SK-N-SH (cell line): Measurements from ENCODE around the gene HMBS. TPM values are rescaled to one million over a fixed set of nuclear protein-coding genes. Genes with fewer than 3 reads are reported as not detected.

Source experiments
- CTCF ChIA-PET: fragments of 300-600, 350-600 bp; formaldehyde crosslinking; extraction: SDS; loops from one replicate; lab custom pipeline; 2021; lab: Yijun Ruan, JAX
- POLR2A ChIA-PET: fragments of 350-600 bp; sonication (Branson Sonifier 250); formaldehyde crosslinking; extraction: SDS; loops from one replicate; lab custom pipeline; 2020; ENCODE audit warnings: antibody characterized with exemption, inconsistent platforms; lab: Yijun Ruan, JAX
- DNase-seq: peaks from one replicate; pipeline ENCODE4 v3.0.0; 2012
- H2AFZ ChIP-seq: fragments of 200-600 bp; sonication (generic); 2 replicates; pipeline ENCODE4 v1.8.1; 2016; ENCODE audit warnings: antibody characterized with exemption, mild to moderate bottlenecking, low read depth
- H3F3A ChIP-seq: fragments of 200-600 bp; sonication (generic); replicated peaks from 2 replicates; pipeline ENCODE3; 2016; ENCODE audit warnings: antibody characterized with exemption, mild to moderate bottlenecking; ENCODE audit not compliant: insufficient read depth
- H3K27ac ChIP-seq, 2 experiments: fragments of 200-500 bp in 1 of 2; fragments of 200-600 bp in 1 of 2; sonication (Bioruptor generic) in 1 of 2; sonication (generic), shearing (Covaris generic) in 1 of 2; 2 replicates each; pipeline versions ENCODE4 v1.5.1 to v1.6.1; 2014 to 2016; ENCODE audit warnings: low read depth in 2 of 2, inconsistent platforms in 1 of 2, low read length in 1 of 2, mild to moderate bottlenecking in 1 of 2, mixed read lengths in 1 of 2
- H3K27me3 ChIP-seq: fragments of 200-600 bp; sonication (generic), shearing (Covaris generic); 2 replicates; pipeline ENCODE4 v1.6.1; 2016; ENCODE audit warnings: mixed run types; ENCODE audit not compliant: insufficient read depth
- H3K36me3 ChIP-seq, 2 experiments: fragments of 200-500 bp in 1 of 2; fragments of 200-600 bp in 1 of 2; sonication (Bioruptor generic) in 1 of 2; sonication (generic) in 1 of 2; replicated peaks in 1 of 2; 2 replicates each; pipeline versions ENCODE3 to v1.5.1; 2014 to 2016; ENCODE audit warnings: low read length in 1 of 2, mild to moderate bottlenecking in 1 of 2; ENCODE audit not compliant: insufficient read depth in 2 of 2, control insufficient read depth in 1 of 2
- H3K4me1 ChIP-seq, 2 experiments: fragments of 200-500 bp in 1 of 2; fragments of 200-600 bp in 1 of 2; sonication (Bioruptor generic) in 1 of 2; sonication (generic), shearing (Covaris generic) in 1 of 2; 2 replicates each; pipeline versions ENCODE4 v1.5.1 to v1.6.1; 2014 to 2016; ENCODE audit warnings: low read depth in 1 of 2, low read length in 1 of 2, mixed run types in 1 of 2; ENCODE audit not compliant: insufficient read depth in 2 of 2, control insufficient read depth in 1 of 2
- H3K4me2 ChIP-seq: fragments of 200-600 bp; sonication (generic), shearing (Covaris generic); 2 replicates; pipeline ENCODE4 v1.6.1; 2017; ENCODE audit warnings: mixed run types
- H3K4me3 ChIP-seq, 2 experiments: fragments of 200-500 bp in 1 of 2; fragments of 200-600 bp in 1 of 2; sonication (Bioruptor generic) in 1 of 2; sonication (generic), shearing (Covaris generic) in 1 of 2; 2 replicates each; pipeline versions ENCODE4 v1.5.1 to v1.8.1; 2014 to 2016; ENCODE audit warnings: low read depth in 2 of 2, inconsistent platforms in 1 of 2, low read length in 1 of 2, mild to moderate bottlenecking in 1 of 2, mixed read lengths in 1 of 2, moderate library complexity in 1 of 2
- H3K79me2 ChIP-seq: fragments of 200-600 bp; sonication (generic); 2 replicates; pipeline ENCODE4 v1.8.1; 2017; ENCODE audit warnings: mild to moderate bottlenecking; ENCODE audit not compliant: insufficient read depth
- H3K9ac ChIP-seq: fragments of 200-600 bp; sonication (generic); 2 replicates; pipeline ENCODE4 v1.6.1; 2017; ENCODE audit warnings: mixed run types
- H3K9me2 ChIP-seq: fragments of 200-600 bp; sonication (generic); 2 replicates; pipeline ENCODE4 v1.6.1; 2017; ENCODE audit warnings: mixed run types
- H3K9me3 ChIP-seq: fragments of 200-600 bp; sonication (generic); 2 replicates; pipeline ENCODE4 v1.6.1; 2017; ENCODE audit warnings: mixed run types, mild to moderate bottlenecking, moderate library complexity
- H4K20me1 ChIP-seq: fragments of 200-600 bp; sonication (generic); 2 replicates; pipeline ENCODE4 v1.6.1; 2017; ENCODE audit warnings: mild to moderate bottlenecking, mixed run types; ENCODE audit not compliant: insufficient read depth
- CHD2 ChIP-seq: fragments of 150-350 bp; IDR thresholded peaks from 2 replicates; pipeline ENCODE4 v1.6.1; 2018; ENCODE audit warnings: low read length; ENCODE audit not compliant: partially characterized antibody
- ELF1 ChIP-seq: IDR thresholded peaks from 2 replicates; pipeline ENCODE4 v1.4.0; 2012
- EP300 ChIP-seq, 2 experiments: IDR thresholded peaks; 2 replicates each; pipeline versions ENCODE4 v1.4.0 to v1.6.1; 2012; ENCODE audit warnings: borderline replicate concordance in 1 of 2, low read depth in 1 of 2, low read length in 1 of 2
- FOSL2 ChIP-seq: IDR thresholded peaks from 2 replicates; pipeline ENCODE4 v1.4.0; 2012; ENCODE audit warnings: low read depth, mild to moderate bottlenecking, moderate library complexity, borderline replicate concordance
- FOXJ3 ChIP-seq: sonication (generic); formaldehyde crosslinking; IDR thresholded peaks from 2 replicates; pipeline ENCODE4 v1.5.1; 2020; ENCODE audit warnings: mild to moderate bottlenecking, missing genetic modification reagents
- FOXM1 ChIP-seq: IDR thresholded peaks from 2 replicates; pipeline ENCODE4 v1.4.0; 2012; ENCODE audit warnings: low read depth, mild to moderate bottlenecking
- GABPA ChIP-seq: IDR thresholded peaks from 2 replicates; pipeline ENCODE4 v1.4.0; 2012; ENCODE audit warnings: low read depth, mild to moderate bottlenecking
- GATA2 ChIP-seq: sonication (generic); formaldehyde crosslinking; IDR thresholded peaks from 2 replicates; pipeline ENCODE4 v1.5.0; 2020; ENCODE audit warnings: mild to moderate bottlenecking, missing genetic modification reagents
- JUND ChIP-seq: IDR thresholded peaks from 2 replicates; pipeline ENCODE4 v1.4.0; 2012
- MEF2A ChIP-seq: IDR thresholded peaks from 2 replicates; pipeline ENCODE4 v1.4.0; 2012; ENCODE audit warnings: low read depth, borderline replicate concordance
- MXI1 ChIP-seq: IDR thresholded peaks from 2 replicates; pipeline ENCODE4 v1.6.1; 2012; ENCODE audit warnings: mild to moderate bottlenecking, low read depth, low read length, improper control_type of control experiment
- NFIC ChIP-seq: IDR thresholded peaks from 2 replicates; pipeline ENCODE4 v1.4.0; 2012; ENCODE audit warnings: borderline replicate concordance
- PBX3 ChIP-seq: IDR thresholded peaks from 2 replicates; pipeline ENCODE4; 2012
- POLR2AphosphoS5 ChIP-seq: IDR thresholded peaks from 2 replicates; pipeline ENCODE4 v1.6.1; 2012; ENCODE audit warnings: low read depth, low read length
- RAD21 ChIP-seq: IDR thresholded peaks from 2 replicates; pipeline ENCODE4 v1.6.1; 2012; ENCODE audit warnings: mild to moderate bottlenecking, low read length
- RCOR1 ChIP-seq: fragments of 150-350 bp; IDR thresholded peaks from 2 replicates; pipeline ENCODE4 v1.6.1; 2017; ENCODE audit warnings: antibody characterized with exemption, low read length
- RFX5 ChIP-seq: IDR thresholded peaks from 2 replicates; pipeline ENCODE4 v1.6.1; 2012; ENCODE audit warnings: mild to moderate bottlenecking, improper control_type of control experiment, low read length
- RXRA ChIP-seq: IDR thresholded peaks from 2 replicates; pipeline ENCODE4 v1.4.0; 2012; ENCODE audit warnings: low read depth, mild to moderate bottlenecking, borderline replicate concordance
- SIN3A ChIP-seq: IDR thresholded peaks from 2 replicates; pipeline ENCODE4 v1.6.1; 2012; ENCODE audit warnings: low read depth, mild to moderate bottlenecking, low read length, moderate library complexity, borderline replicate concordance
- SMC3 ChIP-seq: IDR thresholded peaks from 2 replicates; pipeline ENCODE4 v1.6.1; 2012; ENCODE audit warnings: low read depth, low read length, improper control_type of control experiment
- TAF1 ChIP-seq: IDR thresholded peaks from 2 replicates; pipeline ENCODE4 v1.6.1; 2012; ENCODE audit warnings: low read depth, mild to moderate bottlenecking, low read length, moderate library complexity, borderline replicate concordance
- TCF12 ChIP-seq: IDR thresholded peaks from 2 replicates; pipeline ENCODE4 v1.4.0; 2012
- TEAD4 ChIP-seq: IDR thresholded peaks from 2 replicates; pipeline ENCODE4 v1.4.0; 2012; ENCODE audit warnings: mild to moderate bottlenecking, borderline replicate concordance; ENCODE audit not compliant: insufficient read depth
- USF2 ChIP-seq: fragments of 150-350 bp; IDR thresholded peaks from 2 replicates; pipeline ENCODE4 v1.6.1; 2017; ENCODE audit warnings: antibody characterized with exemption, low read length, low read depth, borderline replicate concordance
- ZBTB33 ChIP-seq: IDR thresholded peaks from 2 replicates; pipeline ENCODE4 v1.4.0; 2012; ENCODE audit warnings: low read depth, borderline replicate concordance
- WGBS: methylation state at CpG from one replicate; pipeline ENCODE4 v1.1.6; 2017; ENCODE audit warnings: low lambda C conversion rate; 5-methylcytosine and 5-hydroxymethylcytosine counted together
- polyA plus RNA-seq, 3 experiments: library from polyadenylated mRNA; depleted of rRNA; stranded (reverse); fragments of >200 nt; gene quantifications; 2 replicates each; pipeline ENCODE4 v1.2.3, GENCODE V29; 2012
- TF ChIP-seq, protein P1 (sequence below): IDR thresholded peaks from 2 replicates; pipeline ENCODE4 v1.4.0; 2012; ENCODE audit warnings: low read depth
- TF ChIP-seq, protein P2 (sequence below): fragments of 200-600 bp; sonication (generic); IDR thresholded peaks from 2 replicates; pipeline ENCODE4 v1.6.1; 2017; ENCODE audit warnings: antibody characterized with exemption, mild to moderate bottlenecking, moderate library complexity

Gene HMBS
- polyA plus RNA-seq, 1 of the 3 experiments (the other 2 are of a cell fraction) = 69.4 TPM

GRCh38 chr11:119095066-119095880 lies 10.6 kb downstream of the HMBS start:
- ChIA-PET POLR2A (interaction anchor here (0.6 to 2.6 kb wide), 12 partner anchors 10 to 431 kb away, joined by 3 to 31 read pairs (median 6); partner anchors contain the start of genes C2CD2L, HINFP, HMBS and HYOU1), CTCF (interaction anchor here (0.6 to 3.4 kb wide), 24 partner anchors 10 to 243 kb away, joined by 3 to 20 read pairs (median 3); partner anchors contain the start of genes C2CD2L, NLRX1, SLC37A4 and UPK2)
- peak overlapping the region; percentile 84 to 87 for H3K4me3 ChIP-seq
- H3K9ac ChIP-seq = peak overlapping the region; percentile 89
- H4K20me1 ChIP-seq = peaks cover 31% of the 10 kb centered on the region
- DNase-seq = peak; percentile 96
- H2AFZ ChIP-seq = no peak overlapping the region
- H3K36me3 ChIP-seq = peaks cover 45 to 50% of the 10 kb centered on the region in 2 experiments
- H3K9me3 ChIP-seq = no peaks in the 10 kb centered on the region
- H3F3A ChIP-seq = peaks cover 38% of the 10 kb centered on the region
- peaks cover 22 to 24% of the 10 kb centered on the region in 2 experiments; a peak in 3 of 4 replicates for H3K4me1 ChIP-seq
- no peaks in the 10 kb centered on the region for H3K27me3 ChIP-seq
- H3K27ac ChIP-seq = peak overlapping the region; percentile 72 to 89
- H3K9me2 ChIP-seq = no peaks in the 10 kb centered on the region
- under 1% methylated on average over 35 of the region's 79 CpGs for WGBS
- peaks cover 60% of the 10 kb centered on the region for H3K79me2 ChIP-seq
- peak overlapping the region; percentile 98 for H3K4me2 ChIP-seq
- peak; percentile 90 for TF ChIP-seq SIN3A
- TF ChIP-seq GATA2 (CRISPR knock-in tag) = no peak
- no peak for TF ChIP-seq TCF12
- peak; percentile 97 for TF ChIP-seq FOXM1
- no peak for TF ChIP-seq FOSL2
- peak; percentile 87 for TF ChIP-seq MXI1
- TF ChIP-seq RXRA = no peak
- TF ChIP-seq, protein P1, sequence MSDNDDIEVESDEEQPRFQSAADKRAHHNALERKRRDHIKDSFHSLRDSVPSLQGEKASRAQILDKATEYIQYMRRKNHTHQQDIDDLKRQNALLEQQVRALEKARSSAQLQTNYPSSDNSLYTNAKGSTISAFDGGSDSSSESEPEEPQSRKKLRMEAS = peak; percentile 60; the same call in 1 of the 2 replicates
- TF ChIP-seq GABPA = peak; percentile 45; the same call in 1 of the 2 replicates
- TF ChIP-seq ELF1 = peak; percentile 74; the same call in 1 of the 2 replicates
- peak; percentile 51 for TF ChIP-seq NFIC
- peak; percentile 96 for TF ChIP-seq CHD2
- peak; percentile 100 for TF ChIP-seq POLR2AphosphoS5
- no peak for TF ChIP-seq FOXJ3 (CRISPR knock-in tag)
- TF ChIP-seq MEF2A = no peak
- peak; percentile 29; the same call in 1 of the 2 replicates for TF ChIP-seq JUND
- TF ChIP-seq, protein P2, sequence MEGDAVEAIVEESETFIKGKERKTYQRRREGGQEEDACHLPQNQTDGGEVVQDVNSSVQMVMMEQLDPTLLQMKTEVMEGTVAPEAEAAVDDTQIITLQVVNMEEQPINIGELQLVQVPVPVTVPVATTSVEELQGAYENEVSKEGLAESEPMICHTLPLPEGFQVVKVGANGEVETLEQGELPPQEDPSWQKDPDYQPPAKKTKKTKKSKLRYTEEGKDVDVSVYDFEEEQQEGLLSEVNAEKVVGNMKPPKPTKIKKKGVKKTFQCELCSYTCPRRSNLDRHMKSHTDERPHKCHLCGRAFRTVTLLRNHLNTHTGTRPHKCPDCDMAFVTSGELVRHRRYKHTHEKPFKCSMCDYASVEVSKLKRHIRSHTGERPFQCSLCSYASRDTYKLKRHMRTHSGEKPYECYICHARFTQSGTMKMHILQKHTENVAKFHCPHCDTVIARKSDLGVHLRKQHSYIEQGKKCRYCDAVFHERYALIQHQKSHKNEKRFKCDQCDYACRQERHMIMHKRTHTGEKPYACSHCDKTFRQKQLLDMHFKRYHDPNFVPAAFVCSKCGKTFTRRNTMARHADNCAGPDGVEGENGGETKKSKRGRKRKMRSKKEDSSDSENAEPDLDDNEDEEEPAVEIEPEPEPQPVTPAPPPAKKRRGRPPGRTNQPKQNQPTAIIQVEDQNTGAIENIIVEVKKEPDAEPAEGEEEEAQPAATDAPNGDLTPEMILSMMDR = 0 out of 2 replicates have a peak, but pooled peaks have one; percentile 14
- TF ChIP-seq PBX3 = peak; percentile 63
- TF ChIP-seq TAF1 = peak; percentile 100
- peak; percentile 32; the same call in 1 of the 2 replicates for TF ChIP-seq TEAD4
- TF ChIP-seq ZBTB33 = no peak; the same call in 1 of the 2 replicates
- no peak for TF ChIP-seq SMC3
- TF ChIP-seq RAD21 = peak; percentile 31
- peak; percentile 76 for TF ChIP-seq RFX5
- no peak for TF ChIP-seq USF2
- TF ChIP-seq RCOR1 = no peak; the same call in 1 of the 2 replicates
- TF ChIP-seq EP300 (IDR thresholded peaks at IDR 0.05; ENCODE audit: borderline replicate concordance in 1 of 2, low read depth in 1 of 2, low read length in 1 of 2) = peak in 1 of 2 experiments; percentile 57; a peak in 1 of 4 replicates
